H9 (cell line): ENCODE data around the gene NFU1. TPM values are rescaled to one million over a fixed set of nuclear protein-coding genes. Genes with fewer than 3 reads are reported as not detected.

Experiments used
- DNase-seq: peaks from one replicate; pipeline ENCODE4 v3.0.0-alpha.2; 2017
- H2AFZ ChIP-seq: one replicate; pipeline ENCODE4 v1.6.1; 2013; ENCODE audit warnings: mild to moderate bottlenecking, low read length, control low read depth, moderate library complexity
- H2AK5ac ChIP-seq: 2 replicates; pipeline ENCODE4 v1.6.1; 2013; ENCODE audit warnings: low read length, control low read depth, mixed read lengths; ENCODE audit not compliant: insufficient read length
- H2BK120ac ChIP-seq: one replicate; pipeline ENCODE4 v1.6.1; 2013; ENCODE audit warnings: low read depth, mild to moderate bottlenecking, low read length, control low read depth, inconsistent platforms; ENCODE audit not compliant: poor library complexity, severe bottlenecking
- H2BK12ac ChIP-seq: 2 replicates; pipeline ENCODE4 v1.6.1; 2013; ENCODE audit warnings: low read length, control low read depth, mixed read lengths, low read depth; ENCODE audit not compliant: insufficient read length
- H2BK15ac ChIP-seq: 2 replicates; pipeline ENCODE4 v1.6.1; 2013; ENCODE audit warnings: low read depth, low read length, control low read depth
- H2BK20ac ChIP-seq: one replicate; pipeline ENCODE4 v1.6.1; 2013; ENCODE audit warnings: low read depth, mild to moderate bottlenecking, low read length, control low read depth, inconsistent platforms; ENCODE audit not compliant: poor library complexity, severe bottlenecking
- H2BK5ac ChIP-seq: 2 replicates; pipeline ENCODE4 v1.6.1; 2013; ENCODE audit warnings: low read length, control low read depth, mixed read lengths; ENCODE audit not compliant: insufficient read length
- H3K14ac ChIP-seq: 2 replicates; pipeline ENCODE4 v1.6.1; 2013; ENCODE audit warnings: low read length, control low read depth; ENCODE audit not compliant: insufficient read depth
- H3K18ac ChIP-seq: 2 replicates; pipeline ENCODE4 v1.6.1; 2013; ENCODE audit warnings: low read depth, mild to moderate bottlenecking, mixed read lengths, low read length, control low read depth; ENCODE audit not compliant: insufficient read length
- H3K23ac ChIP-seq: 2 replicates; pipeline ENCODE4 v1.6.1; 2013; ENCODE audit warnings: low read length, control low read depth, mixed read lengths, low read depth; ENCODE audit not compliant: insufficient read length
- H3K23me2 ChIP-seq: 2 replicates; pipeline ENCODE4 v1.6.1; 2013; ENCODE audit warnings: low read depth, mild to moderate bottlenecking, mixed read lengths, low read length, control low read depth; ENCODE audit not compliant: insufficient read length, poor library complexity, severe bottlenecking
- H3K27ac ChIP-seq: 2 replicates; pipeline ENCODE4 v1.5.1; 2013; ENCODE audit warnings: low read length, control low read depth, mixed read lengths, low read depth; ENCODE audit not compliant: insufficient read length
- H3K27me3 ChIP-seq: 2 replicates; pipeline ENCODE4 v1.6.1; 2013; ENCODE audit warnings: low read length, control low read depth, inconsistent platforms; ENCODE audit not compliant: insufficient read depth
- H3K4ac ChIP-seq: 2 replicates; pipeline ENCODE4 v1.6.1; 2013; ENCODE audit warnings: low read depth, mild to moderate bottlenecking, control low read depth, inconsistent platforms, low read length, moderate library complexity
- H3K4me1 ChIP-seq: 2 replicates; pipeline ENCODE4 v1.6.1; 2013; ENCODE audit warnings: low read length, control low read depth, inconsistent platforms; ENCODE audit not compliant: insufficient read depth
- H3K4me2 ChIP-seq: 2 replicates; pipeline ENCODE4 v1.6.1; 2013; ENCODE audit warnings: low read length, control low read depth, mixed read lengths; ENCODE audit not compliant: insufficient read length, insufficient read depth
- H3K56ac ChIP-seq: 2 replicates; pipeline ENCODE4 v1.6.1; 2013; ENCODE audit warnings: low read depth, mild to moderate bottlenecking, mixed read lengths, low read length, control low read depth; ENCODE audit not compliant: insufficient read length
- H3K79me1 ChIP-seq: 2 replicates; pipeline ENCODE4 v1.6.1; 2013; ENCODE audit warnings: low read depth, mild to moderate bottlenecking, moderate library complexity, low read length, control low read depth, inconsistent platforms; ENCODE audit not compliant: insufficient read depth, poor library complexity, severe bottlenecking
- H3K79me2 ChIP-seq: 2 replicates; pipeline ENCODE4 v1.6.1; 2013; ENCODE audit warnings: low read length, control low read depth, inconsistent platforms; ENCODE audit not compliant: insufficient read depth
- H3K9ac ChIP-seq: 2 replicates; pipeline ENCODE4 v1.6.1; 2013; ENCODE audit warnings: low read length, control low read depth, mixed read lengths; ENCODE audit not compliant: insufficient read length; ENCODE audit errors: extremely low read depth
- H3K9me3 ChIP-seq: one replicate; pipeline ENCODE4 v1.6.1; 2013; ENCODE audit warnings: low read depth, low read length, inconsistent platforms; ENCODE audit not compliant: control insufficient read depth
- H3T11ph ChIP-seq: one replicate; pipeline ENCODE4 v1.6.1; 2013; ENCODE audit warnings: mild to moderate bottlenecking, low read length, control low read depth, inconsistent platforms
- H4K20me1 ChIP-seq: one replicate; pipeline ENCODE4 v1.6.1; 2013; ENCODE audit not compliant: control insufficient read depth, insufficient read length, insufficient read depth
- H4K5ac ChIP-seq: 2 replicates; pipeline ENCODE4 v1.6.1; 2013; ENCODE audit warnings: low read depth, mild to moderate bottlenecking, mixed read lengths, low read length, control low read depth; ENCODE audit not compliant: insufficient read length
- H4K8ac ChIP-seq: replicated peaks from 2 replicates; pipeline ENCODE4 v1.6.1; 2013; ENCODE audit warnings: low read length, control low read depth, mixed read lengths, low read depth; ENCODE audit not compliant: insufficient read length
- H4K91ac ChIP-seq: 2 replicates; pipeline ENCODE4 v1.6.1; 2013; ENCODE audit warnings: low read depth, mild to moderate bottlenecking, moderate library complexity, mixed read lengths, low read length, control low read depth; ENCODE audit not compliant: insufficient read length
- H3K27ac Mint-ChIP-seq, 3 experiments: 2 replicates in 2 of 3; 3 replicates in 1 of 3; pipeline ENCODE4 v1.8.0; 2020 to 2021; ENCODE audit warnings: mixed read lengths in 3 of 3, mild to moderate bottlenecking in 1 of 3, moderate library complexity in 1 of 3
- H3K27me3 Mint-ChIP-seq: 2 replicates; pipeline ENCODE4 v1.8.0; 2021; ENCODE audit warnings: low read depth, mild to moderate bottlenecking, moderate library complexity, mixed read lengths
- H3K36me3 Mint-ChIP-seq, 3 experiments: 2 replicates in 2 of 3; 3 replicates in 1 of 3; pipeline ENCODE4 v1.8.0; 2020 to 2021; ENCODE audit warnings: low read depth in 3 of 3, mixed read lengths in 3 of 3; ENCODE audit not compliant: insufficient read depth in 1 of 3
- H3K4me1 Mint-ChIP-seq, 2 experiments: 2 replicates each; pipeline ENCODE4 v1.8.0; 2020; ENCODE audit warnings: mixed read lengths in 2 of 2
- H3K4me3 Mint-ChIP-seq, 2 experiments: 2 replicates in 1 of 2; 3 replicates in 1 of 2; pipeline ENCODE4 v1.8.0; 2020 to 2021; ENCODE audit warnings: mild to moderate bottlenecking in 2 of 2, mixed read lengths in 2 of 2, moderate library complexity in 1 of 2
- H3K9me3 Mint-ChIP-seq, 2 experiments: 2 replicates in 1 of 2; 3 replicates in 1 of 2; pipeline ENCODE4 v1.8.0; 2020; ENCODE audit warnings: mild to moderate bottlenecking in 2 of 2, mixed read lengths in 2 of 2, moderate library complexity in 1 of 2
- WGBS: extraction: QIAGEN DNeasy Blood & Tissue Kit; methylation state at CpG from one replicate; pipeline ENCODE4 v1.1.7; 2013; ENCODE audit warnings: missing lambda C conversion rate, low lambda C conversion rate, mixed read lengths; ENCODE audit not compliant: insufficient read length; ENCODE audit errors: extremely low coverage; 5-methylcytosine and 5-hydroxymethylcytosine counted together
- total RNA-seq: library from RNA; stranded (reverse); gene quantifications from 2 replicates; pipeline ENCODE4 v1.2.1, GENCODE V29; 2021
- TF ChIP-seq, protein P1 (sequence below): fragments of 200-600 bp; sonication (generic); conservative IDR thresholded peaks from 3 replicates; pipeline ENCODE4 v1.8.0; 2021; ENCODE audit warnings: antibody characterized with exemption, mild to moderate bottlenecking

The NFU1 gene
- total RNA-seq, 1 experiment from 2014 or later = 61.4 TPM

DNA sequence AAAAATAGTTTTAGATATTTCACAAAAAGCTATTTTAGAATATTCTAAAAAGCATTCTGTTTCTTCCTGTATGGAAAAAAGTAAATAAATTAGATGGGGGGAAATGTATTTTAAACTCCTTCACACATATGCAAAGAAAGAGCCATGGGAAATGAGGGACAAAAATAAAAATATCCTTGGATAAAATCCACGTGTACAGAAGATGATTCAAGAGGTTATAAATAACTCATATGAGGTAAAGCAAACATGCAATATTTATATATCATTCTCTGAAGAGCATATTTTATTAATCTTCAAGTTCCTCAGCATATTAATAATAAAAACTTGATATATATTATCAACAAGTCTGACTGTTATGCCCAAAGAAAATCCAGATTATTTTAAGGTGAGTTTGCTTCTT, 41.4 kb downstream of the NFU1 start:
- Histone ChIP-seq H3K23ac (no peak overlapping the region), H2AK5ac (no peak overlapping the region), H3K4ac (no peak overlapping the region), H3K23me2 (no peaks in the 10 kb centered on the region), H4K8ac (no peak overlapping the region), H2BK120ac (no peak overlapping the region), H2AFZ (no peak overlapping the region), H3K9me3 (no peaks in the 10 kb centered on the region), H3K27ac (no peak overlapping the region), H3K18ac (no peak overlapping the region), H2BK15ac (no peak overlapping the region), H3K14ac (no peak overlapping the region), H4K20me1 (no peaks in the 10 kb centered on the region), H3K27me3 (no peaks in the 10 kb centered on the region), H3T11ph (no peak overlapping the region), H2BK5ac (no peak overlapping the region), H3K56ac (no peak overlapping the region), H2BK12ac (no peak overlapping the region), H3K9ac (no peak overlapping the region), H3K4me2 (no peak overlapping the region), H2BK20ac (no peak overlapping the region), H3K79me2 (no peaks in the 10 kb centered on the region), H3K79me1 (no peaks in the 10 kb centered on the region), H4K5ac (no peak overlapping the region), H4K91ac (no peak overlapping the region), H3K4me1 (no peaks in the 10 kb centered on the region)
- H3K4me1 Mint-ChIP-seq = no peaks in the 10 kb centered on the region
- peaks cover 7 to 45% (median 17%) of the 10 kb centered on the region in 3 experiments; a peak in 6 of 7 replicates for H3K36me3 Mint-ChIP-seq
- WGBS = no CpG with 5 or more reads among the region's 1 CpG
- TF ChIP-seq, protein P1, sequence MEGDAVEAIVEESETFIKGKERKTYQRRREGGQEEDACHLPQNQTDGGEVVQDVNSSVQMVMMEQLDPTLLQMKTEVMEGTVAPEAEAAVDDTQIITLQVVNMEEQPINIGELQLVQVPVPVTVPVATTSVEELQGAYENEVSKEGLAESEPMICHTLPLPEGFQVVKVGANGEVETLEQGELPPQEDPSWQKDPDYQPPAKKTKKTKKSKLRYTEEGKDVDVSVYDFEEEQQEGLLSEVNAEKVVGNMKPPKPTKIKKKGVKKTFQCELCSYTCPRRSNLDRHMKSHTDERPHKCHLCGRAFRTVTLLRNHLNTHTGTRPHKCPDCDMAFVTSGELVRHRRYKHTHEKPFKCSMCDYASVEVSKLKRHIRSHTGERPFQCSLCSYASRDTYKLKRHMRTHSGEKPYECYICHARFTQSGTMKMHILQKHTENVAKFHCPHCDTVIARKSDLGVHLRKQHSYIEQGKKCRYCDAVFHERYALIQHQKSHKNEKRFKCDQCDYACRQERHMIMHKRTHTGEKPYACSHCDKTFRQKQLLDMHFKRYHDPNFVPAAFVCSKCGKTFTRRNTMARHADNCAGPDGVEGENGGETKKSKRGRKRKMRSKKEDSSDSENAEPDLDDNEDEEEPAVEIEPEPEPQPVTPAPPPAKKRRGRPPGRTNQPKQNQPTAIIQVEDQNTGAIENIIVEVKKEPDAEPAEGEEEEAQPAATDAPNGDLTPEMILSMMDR = no peak
- H3K27me3 Mint-ChIP-seq = no peaks in the 10 kb centered on the region
- DNase-seq = no peak
- no peak overlapping the region for H3K27ac Mint-ChIP-seq
- H3K9me3 Mint-ChIP-seq = no peaks in the 10 kb centered on the region; a peak in 1 of 5 replicates
- no peak overlapping the region for H3K4me3 Mint-ChIP-seq
